Measurements from ENCODE around the gene ADAMTS2. TPM values are rescaled to one million over a fixed set of nuclear protein-coding genes. Genes with fewer than 3 reads are reported as not detected.

Gene ADAMTS2
- total and polyA plus RNA-seq, 2 experiments from 2014 or later: 1.6 to 8.1 TPM

GRCh38 chr5:179080724-179081123, 264.5 kb downstream of the ADAMTS2 start:
- Mint-ChIP-seq H3K27ac (no peak overlapping the region), H3K36me3 (ENCODE audit: low read depth) (peaks cover 81% of the 10 kb centered on the region), H3K4me3 (no peak overlapping the region), H3K27me3 (ENCODE audit: insufficient read depth, low read depth, poor library complexity) (peaks cover 6% of the 10 kb centered on the region), H3K4me1 (no peaks in the 10 kb centered on the region), H3K9me3 (peaks cover 97% of the 10 kb centered on the region)
- no peak for DNase-seq (ENCODE audit: low spot score)
- Histone ChIP-seq H3K9me2 (ENCODE audit: insufficient read depth) (no peaks in the 10 kb centered on the region), H3K4me2 (no peak overlapping the region), H3K79me2 (replicated peaks; ENCODE audit: insufficient read depth) (no peaks in the 10 kb centered on the region), H3K4me3 (no peak overlapping the region), H3K27me3 (ENCODE audit: insufficient read depth) (no peaks in the 10 kb centered on the region), H3F3A (replicated peaks; ENCODE audit: low read depth) (no peaks in the 10 kb centered on the region), H3K36me3 (ENCODE audit: insufficient read depth) (peaks cover 66% of the 10 kb centered on the region), H2AFZ (no peak overlapping the region), H3K4me1 (ENCODE audit: insufficient read depth) (no peaks in the 10 kb centered on the region), H4K20me1 (replicated peaks; ENCODE audit: insufficient read depth) (no peaks in the 10 kb centered on the region), H3K27ac (ENCODE audit: low read depth) (no peak overlapping the region)
- no peak for ATAC-seq
- TF ChIP-seq NANOG (IDR thresholded peaks at IDR 0.05; ENCODE audit: borderline replicate concordance) (no peak), JUNB (IDR thresholded peaks at IDR 0.05; ENCODE audit: unreplicated experiment) (no peak), EZH2 (IDR thresholded peaks at IDR 0.05; ENCODE audit: low read depth, unreplicated experiment) (no peak), ZNF331 (CRISPR knock-in tag; IDR thresholded peaks at IDR 0.05; ENCODE audit: low read depth) (no peak), CREB1 (CRISPR knock-in tag; IDR thresholded peaks at IDR 0.05; ENCODE audit: low read depth) (no peak), POLR2AphosphoS5 (IDR thresholded peaks at IDR 0.05; ENCODE audit: low read depth) (no peak), ZNF114 (CRISPR knock-in tag; IDR thresholded peaks at IDR 0.05) (no peak), STAT1 (IDR thresholded peaks at IDR 0.05; ENCODE audit: unreplicated experiment) (no peak), EZH2phosphoT487 (IDR thresholded peaks at IDR 0.05; ENCODE audit: unreplicated experiment) (no peak), ZNF462 (CRISPR knock-in tag; IDR thresholded peaks at IDR 0.05) (no peak)

All from GM23338 (cell line).